Measurements from ENCODE around the gene LMNTD2.
A peak's percentile ranks its signal among the peaks of the same experiment; 100 is the strongest.
"Not testable (repeated sequence)": the region's sequence is repeated elsewhere in the genome, so short reads cannot be mapped to it uniquely, and the experiment has no call there.

LMNTD2 gene

GRCh38 chr11:533586-534395 lies 26.7 kb downstream of the LMNTD2 start:
- DNase-seq (ENCODE audit: low read depth) = no peak

DNA sequence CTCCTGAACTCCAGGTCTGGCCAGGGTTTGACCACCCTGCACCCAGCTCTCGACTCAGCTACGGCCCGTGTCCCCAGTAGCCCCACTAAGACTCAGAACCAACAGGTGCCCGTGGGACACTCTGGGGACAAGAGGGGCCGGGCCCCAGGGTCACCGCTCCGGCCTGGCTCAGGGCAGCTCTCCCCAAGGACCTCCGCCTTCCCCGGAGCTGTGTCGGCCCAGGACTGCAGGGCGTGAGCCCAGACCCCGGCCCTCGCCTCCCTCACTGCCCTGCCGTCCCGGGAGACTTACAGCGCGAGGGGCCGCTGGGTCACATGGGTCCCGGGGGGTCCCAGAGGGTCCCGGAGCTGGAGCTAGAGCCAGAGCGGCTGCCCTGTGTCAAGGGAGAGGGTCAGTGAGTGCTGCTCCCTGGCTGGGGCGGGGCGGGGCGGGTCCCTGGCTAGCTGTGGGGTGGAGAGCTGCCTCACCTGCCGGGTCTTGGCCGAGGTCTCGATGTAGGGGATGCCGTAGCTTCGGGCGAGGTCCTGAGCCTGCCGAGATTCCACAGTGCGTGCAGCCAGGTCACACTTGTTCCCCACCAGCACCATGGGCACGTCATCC lies 27.5 kb downstream of the LMNTD2 start:
- DNase-seq (ENCODE audit: low read depth) = no peak

DNA sequence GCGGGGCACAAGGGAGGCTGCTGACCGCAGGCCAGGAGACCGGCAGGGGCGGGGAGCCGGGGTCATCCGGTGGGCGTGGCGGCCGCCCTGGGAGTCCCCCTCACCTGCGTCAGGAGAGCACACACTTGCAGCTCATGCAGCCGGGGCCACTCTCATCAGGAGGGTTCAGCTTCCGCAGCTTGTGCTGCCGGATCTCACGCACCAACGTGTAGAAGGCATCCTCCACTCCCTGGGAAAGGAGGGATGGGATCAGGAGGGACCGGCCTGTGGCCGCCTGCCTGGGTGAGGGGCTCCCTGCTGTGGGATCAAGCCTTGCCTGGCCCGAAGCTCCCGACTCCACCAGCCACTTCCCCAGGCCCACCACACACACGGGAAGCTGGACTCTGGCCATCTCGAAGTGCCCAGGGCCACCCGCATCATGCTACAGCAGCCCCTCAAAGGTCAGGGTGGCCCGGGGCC lies 28.0 kb downstream of the LMNTD2 start:
- DNase-seq (ENCODE audit: low read depth) = no peak

DNA sequence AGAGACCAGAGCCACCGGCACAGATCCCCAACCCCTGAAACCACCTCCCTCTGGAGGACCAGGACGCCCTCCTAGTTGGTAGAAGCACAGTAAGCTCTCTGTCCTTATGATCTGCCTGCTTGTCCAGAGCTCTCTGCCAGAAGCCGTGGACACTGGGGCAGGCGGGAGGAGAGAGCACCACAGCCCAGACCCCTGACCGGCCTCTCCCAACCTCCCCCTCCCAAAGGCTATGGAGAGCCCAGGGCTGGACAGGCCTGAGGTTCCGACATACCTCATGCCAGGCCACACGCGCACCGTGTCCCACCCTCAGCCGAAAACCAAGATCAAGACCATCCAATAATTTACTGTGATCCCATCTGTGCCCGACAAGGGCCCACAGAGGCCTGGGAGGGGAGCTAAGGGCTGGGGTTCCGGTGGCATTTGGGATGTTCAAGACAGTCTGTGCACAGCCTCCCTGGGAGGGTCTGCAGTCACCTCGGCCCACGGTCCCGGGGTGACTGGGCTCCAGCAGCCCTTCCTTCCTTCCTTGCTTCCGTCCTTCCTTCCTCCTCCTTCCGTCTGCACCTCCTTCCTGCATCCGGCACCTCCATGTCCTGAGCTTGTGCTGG lies 28.5 kb downstream of the LMNTD2 start:
- no peak for DNase-seq (ENCODE audit: low read depth)

DNA sequence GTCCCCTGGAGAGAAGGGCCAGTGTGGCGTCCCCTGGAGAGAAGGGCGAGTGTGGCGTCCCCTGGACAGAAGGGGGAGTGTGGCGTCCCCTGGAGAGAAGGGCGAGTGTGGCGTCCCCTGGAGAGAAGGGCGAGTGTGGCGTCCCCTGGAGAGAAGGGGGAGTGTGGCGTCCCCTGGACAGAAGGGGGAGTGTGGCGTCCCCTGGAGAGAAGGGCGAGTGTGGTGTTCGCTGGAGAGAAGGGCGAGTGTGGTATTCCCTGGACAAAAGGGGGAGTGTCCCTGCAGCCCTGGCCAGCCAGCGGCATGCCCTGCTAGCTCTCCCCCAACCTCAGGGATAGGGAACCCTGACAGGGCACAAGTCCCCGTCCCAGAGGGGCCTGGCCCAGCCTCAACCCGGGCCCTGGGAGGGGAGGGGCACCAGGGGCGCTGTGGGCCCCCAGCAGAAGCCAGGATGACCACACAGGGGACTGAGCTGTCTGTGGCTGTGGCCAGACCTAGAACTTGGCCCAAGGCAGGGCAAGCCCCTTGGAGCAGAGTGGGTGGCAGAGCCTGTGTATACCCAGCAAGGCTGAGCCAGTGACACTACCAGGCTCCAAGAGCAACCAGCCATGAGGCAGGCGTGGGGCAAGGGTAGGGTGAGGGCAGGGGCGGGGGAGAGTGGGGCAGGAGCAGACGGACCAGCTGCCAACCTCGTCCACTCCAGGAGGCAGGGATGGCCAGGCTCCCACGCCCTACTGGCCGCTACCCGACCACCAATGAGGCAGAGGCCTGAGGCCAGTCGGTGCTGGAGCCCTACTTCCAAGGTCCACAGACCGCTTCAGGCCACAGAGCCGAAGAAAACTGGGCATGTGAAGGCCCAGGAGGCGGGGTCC lies 29.3 kb downstream of the LMNTD2 start:
- no peak for DNase-seq (ENCODE audit: low read depth)

- no peak for DNase-seq (ENCODE audit: low read depth)
These were observed 30.7 kb downstream of the LMNTD2 start for GRCh38 chr11:529728-530411.

DNA sequence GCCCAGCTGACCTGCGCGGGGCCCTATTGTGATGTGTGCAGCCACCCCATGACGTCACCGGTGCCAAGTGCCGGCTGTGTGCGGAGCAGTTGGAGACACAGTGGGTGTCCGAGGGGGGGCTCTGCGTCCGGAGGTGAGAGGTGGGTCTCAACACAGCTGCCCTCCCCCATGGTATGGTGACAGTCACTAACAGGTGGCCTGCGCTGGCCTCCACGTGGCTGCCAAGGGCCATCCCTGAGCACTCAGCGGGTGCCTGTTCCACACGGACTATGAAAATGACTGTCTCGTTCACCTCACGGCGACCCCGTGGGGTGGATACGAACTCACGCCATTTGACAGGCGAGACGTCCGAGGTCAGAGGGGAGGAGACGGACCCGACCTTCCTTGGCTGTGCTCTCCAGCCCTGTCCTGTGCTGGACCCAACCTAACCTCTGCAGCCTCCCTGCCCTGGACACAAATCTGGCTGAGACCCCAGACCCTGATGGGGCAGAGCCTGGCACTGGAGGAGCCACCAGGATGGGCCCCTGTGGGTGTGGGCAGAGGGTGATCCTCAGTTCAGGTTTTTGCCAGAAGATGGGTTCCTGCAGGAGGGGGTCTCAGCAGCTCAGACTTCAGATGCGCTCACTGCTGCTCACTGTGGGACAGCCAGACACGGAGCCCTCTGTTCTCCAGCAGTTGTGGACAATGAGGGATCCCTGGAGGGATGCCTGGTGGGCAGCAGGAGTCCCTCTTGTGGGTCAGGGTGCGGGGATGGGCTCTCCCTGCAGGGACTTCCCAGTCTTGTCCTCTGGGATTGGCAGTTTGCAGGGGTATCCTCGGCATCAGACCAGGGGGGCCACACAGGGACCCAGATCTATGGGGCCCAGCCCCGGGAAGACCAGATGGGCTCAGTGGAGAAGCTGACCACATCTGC lies 31.5 kb downstream of the LMNTD2 start:
- no peak for DNase-seq (ENCODE audit: low read depth)

DNA sequence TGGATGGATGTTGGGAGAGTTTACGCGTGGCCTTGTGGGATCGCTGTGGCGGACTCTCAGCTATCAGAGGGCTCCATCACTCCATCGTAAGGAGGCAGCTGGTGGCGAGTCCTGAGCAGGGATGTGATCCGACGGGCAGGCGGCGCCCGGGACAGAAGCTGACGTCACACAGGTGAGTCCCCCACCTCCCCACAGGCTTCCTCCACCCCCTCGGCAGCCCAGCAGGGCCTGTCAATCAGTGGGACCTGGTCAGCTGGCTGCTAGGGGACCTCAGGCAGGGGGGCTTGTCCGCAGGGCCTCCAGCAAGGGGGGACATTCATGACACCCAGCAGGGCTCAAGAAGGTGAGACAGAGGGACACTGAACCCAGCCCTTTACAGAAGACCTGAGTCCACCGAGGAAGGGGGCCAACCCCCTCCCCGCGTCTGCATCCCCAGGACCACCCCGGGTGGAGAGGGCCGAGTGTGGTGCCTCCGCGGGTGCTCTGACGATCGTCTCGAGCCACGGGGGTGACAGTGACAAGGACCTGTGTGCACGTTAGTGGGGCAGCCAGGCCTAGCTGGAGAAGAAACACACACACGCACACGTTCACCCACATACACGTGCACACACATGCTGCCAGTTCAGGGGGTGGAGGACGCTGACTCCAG lies 32.2 kb downstream of the LMNTD2 start:
- no peak for DNase-seq (ENCODE audit: low read depth)

DNA sequence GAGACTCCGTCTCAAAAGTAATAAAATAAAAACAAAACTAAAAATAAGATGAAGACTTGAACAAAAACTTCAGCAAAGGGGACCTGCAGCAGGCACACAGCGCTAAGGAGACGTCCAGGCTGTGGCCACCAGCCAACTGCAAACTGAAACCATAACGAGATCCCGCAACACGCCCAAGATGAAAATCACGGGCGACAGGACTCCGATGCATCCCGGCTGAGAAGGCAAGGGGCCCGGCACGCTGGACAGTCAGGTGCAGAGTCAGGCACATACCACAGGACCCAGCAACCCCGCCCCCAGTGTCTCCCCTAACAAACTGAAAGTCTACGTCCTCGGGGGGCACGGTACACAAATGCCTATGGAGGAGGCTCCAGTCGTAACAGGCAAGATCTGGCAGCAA lies 34.3 kb downstream of the LMNTD2 start:
- DNase-seq (ENCODE audit: low read depth) = no peak

DNA sequence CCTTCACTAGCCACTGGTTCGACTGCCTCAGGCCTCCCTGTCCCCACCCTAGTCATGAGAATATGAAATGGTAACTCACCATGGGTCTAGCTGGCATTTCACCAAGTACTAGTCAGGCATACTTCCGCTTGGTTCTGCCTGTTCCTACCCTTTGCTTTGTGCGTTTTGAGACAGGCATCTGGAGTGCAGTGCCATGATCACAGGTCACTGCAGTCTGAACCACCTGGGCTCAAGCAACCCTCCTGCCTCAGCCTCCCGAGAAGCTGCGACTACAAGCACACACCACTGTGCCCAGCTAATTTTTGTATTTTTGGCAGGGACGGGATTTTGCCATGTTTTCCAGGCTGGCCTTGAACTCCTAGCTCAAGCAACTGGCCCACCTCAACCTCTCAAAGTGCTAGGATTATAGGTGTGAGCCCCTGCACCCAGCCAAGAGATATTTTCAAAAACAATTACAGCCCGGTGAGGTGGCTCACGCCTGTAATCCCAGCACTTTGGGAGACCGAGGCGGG lies 39.3 kb downstream of the LMNTD2 start:
- no peak for DNase-seq (ENCODE audit: low read depth)

GRCh38 chr11:520428-521176 lies 39.9 kb downstream of the LMNTD2 start:
- DNase-seq (ENCODE audit: low read depth) = no peak

DNA sequence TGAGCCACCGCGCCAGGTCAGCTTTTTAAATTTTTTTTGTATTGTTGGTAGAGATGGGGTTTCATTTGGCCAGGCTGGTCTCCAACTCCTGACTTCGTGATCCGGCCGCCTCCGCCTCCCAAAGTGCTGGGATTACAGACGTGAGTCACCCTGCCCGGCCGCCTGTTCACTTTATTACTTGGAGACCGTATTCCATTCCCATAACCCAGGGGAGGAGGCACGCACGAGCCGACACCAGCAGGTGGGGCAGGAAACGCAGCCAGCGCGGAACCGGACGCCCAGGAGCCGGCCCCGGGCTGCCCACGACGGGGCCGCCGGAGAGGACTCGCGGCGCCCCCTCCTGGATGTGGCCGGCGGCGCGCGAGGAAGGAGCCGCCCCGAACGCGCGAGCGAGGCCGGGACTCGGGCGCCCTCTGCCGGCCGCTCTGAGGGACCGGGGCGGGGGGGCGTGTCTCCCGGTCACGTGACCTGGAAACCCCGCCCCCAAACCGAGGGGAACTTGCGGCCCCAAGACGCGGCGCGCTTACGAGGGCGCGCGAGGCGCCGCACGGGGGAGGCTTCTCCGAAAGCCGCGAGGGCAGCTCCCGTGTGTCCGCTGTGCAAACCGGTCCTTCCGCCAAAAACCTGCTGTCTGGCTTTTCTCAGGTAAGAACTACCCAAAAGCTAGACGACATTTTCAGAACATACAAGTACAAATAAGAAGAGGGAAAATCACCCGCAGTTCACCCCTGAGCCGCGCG lies 41.9 kb downstream of the LMNTD2 start:
- DNase-seq (ENCODE audit: low read depth) = peak; percentile 85

DNA sequence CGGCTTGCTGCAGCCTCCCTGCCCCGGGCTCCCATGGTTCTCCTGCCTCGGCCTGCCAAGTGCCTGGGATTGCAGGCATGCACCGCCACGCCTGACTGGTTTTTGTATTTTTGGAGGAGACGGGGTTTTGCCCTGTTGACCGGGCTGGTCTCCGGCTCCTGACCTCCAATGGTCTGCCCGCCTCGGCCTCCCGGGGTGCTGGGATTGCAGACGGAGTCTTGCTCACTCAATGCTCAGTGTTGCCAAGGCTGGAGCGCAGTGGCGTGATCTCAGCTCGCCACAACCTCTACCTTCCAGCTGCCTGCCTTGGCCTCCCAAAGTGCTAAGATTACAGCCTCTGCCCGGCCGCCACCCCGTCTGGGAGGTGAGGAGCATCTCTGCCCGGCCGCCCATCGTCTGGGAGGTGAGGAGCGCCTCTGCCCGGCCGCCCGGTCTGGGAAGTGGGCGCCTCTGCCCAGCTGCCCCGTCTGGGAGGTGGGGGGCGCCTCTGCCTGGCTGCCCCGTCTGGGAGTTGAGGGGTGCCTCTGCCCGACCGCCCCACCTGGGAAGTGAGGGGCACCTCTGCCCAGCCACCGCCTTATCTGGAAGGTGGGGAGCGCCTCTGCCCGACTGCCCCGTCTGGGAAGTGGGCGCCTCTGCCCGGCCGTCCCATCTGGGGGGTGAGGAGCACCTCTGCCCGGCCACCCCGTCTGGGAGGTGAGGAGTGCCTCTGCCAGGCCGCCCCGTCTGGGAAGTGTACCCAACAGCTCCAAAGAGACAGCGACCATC lies 43.4 kb downstream of the LMNTD2 start:
- not testable (repeated sequence) for DNase-seq (ENCODE audit: low read depth)

GRCh38 chr11:516400-516799 lies 44.1 kb downstream of the LMNTD2 start:
- no peak for DNase-seq (ENCODE audit: low read depth)

GRCh38 chr11:515131-515530 lies 45.4 kb downstream of the LMNTD2 start:
- no peak for DNase-seq (ENCODE audit: low read depth)

DNA sequence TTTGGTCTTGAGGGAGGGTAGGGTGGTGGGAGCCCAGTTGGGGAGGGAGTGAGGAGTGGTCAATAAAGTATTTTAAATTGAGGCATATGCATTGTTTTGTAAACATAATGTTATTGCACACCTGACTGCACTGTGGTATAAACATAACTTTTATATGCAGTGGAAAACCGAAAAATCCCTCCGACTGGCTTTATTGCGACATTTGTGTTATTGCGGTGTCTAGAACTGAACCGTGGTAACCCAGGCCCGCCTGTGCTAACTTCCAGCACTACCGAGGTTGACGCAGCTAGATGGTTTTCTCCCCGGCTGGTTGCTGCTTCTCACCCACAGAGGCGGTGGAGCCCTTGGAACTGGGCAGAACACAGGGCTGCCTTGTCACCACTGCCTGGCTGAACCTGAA lies 45.9 kb downstream of the LMNTD2 start:
- no peak for DNase-seq (ENCODE audit: low read depth)

GRCh38 chr11:512761-513595 lies 47.6 kb downstream of the LMNTD2 start:
- no peak for DNase-seq (ENCODE audit: low read depth)
